Heart left ventricle (tissue), 13 donors: ENCODE data around the gene TMEM135.

Experiments used
- CTCF ChIP-seq, 12 donors: fragments of 200-600 bp; sonication (generic) in 4 of 12; IDR thresholded peaks; one replicate each; pipeline versions ENCODE4 v1.5.0 to v1.8.0; 2018 to 2022; ENCODE audit warnings: antibody characterized with exemption in 12 of 12, mild to moderate bottlenecking in 5 of 12
- POLR2A ChIP-seq, 2 donors: fragments of 450-650 bp; IDR thresholded peaks; one replicate each; pipeline ENCODE4 v1.6.1; 2017; ENCODE audit warnings: antibody characterized with exemption in 2 of 2, mild to moderate bottlenecking in 2 of 2, moderate library complexity in 2 of 2
- donor health status: ischemic (EF 13 %, LVEDD 7.1; RV severe dilation, severe dysfunction).
- donor health status: DM: no; HTN: yes; CAD: no.
- donor health status: DM: no; HTN: no; CAD: no.
- donor health status: ischemic (EF 25% LVEDD 6.9; RV normal size, moderate dysfunction).
- donor health status: ischemic (EF 25% LVEDD 5.7; RV mildly dilated, moderate dysfunction).
- donor health status: ischemic (EF 35%, LVEDD 5.7; RV mildly dilated, moderate dysfunction).
- donor health status: nonischemic (EF 11% LVEDD 7.7; RV severe dilation, severe dysfunction).
- donor health status: DM: yes; HTN: yes; CAD: no.
- donor health status: PGD.
- donor health status: ischemic (EF 29% LVEDD 5.4; RV normal size, mild dysfunction).
- donor health status: nonischemic (EF 23%, LVEDD 6.1; RV moderate dilation, normal function).

- TF ChIP-seq CTCF (IDR thresholded peaks at IDR 0.05) (no peak), POLR2A (IDR thresholded peaks at IDR 0.05) (no peak)
These were observed 831 bp upstream of the TMEM135 start for GRCh38 chr11:87036756-87037449.
